Anterior cingulate cortex (tissue), 58 donors: Measurements from ENCODE around the gene IRF3.
"Not testable (repeated sequence)": the region's sequence is repeated elsewhere in the genome, so short reads cannot be mapped to it uniquely, and the experiment has no call there.

Experiments used
- DNase-seq, 58 donors: peaks; one replicate each; lab custom pipeline; 2025; lab: John Stamatoyannopoulos, UW

IRF3 gene

DNA sequence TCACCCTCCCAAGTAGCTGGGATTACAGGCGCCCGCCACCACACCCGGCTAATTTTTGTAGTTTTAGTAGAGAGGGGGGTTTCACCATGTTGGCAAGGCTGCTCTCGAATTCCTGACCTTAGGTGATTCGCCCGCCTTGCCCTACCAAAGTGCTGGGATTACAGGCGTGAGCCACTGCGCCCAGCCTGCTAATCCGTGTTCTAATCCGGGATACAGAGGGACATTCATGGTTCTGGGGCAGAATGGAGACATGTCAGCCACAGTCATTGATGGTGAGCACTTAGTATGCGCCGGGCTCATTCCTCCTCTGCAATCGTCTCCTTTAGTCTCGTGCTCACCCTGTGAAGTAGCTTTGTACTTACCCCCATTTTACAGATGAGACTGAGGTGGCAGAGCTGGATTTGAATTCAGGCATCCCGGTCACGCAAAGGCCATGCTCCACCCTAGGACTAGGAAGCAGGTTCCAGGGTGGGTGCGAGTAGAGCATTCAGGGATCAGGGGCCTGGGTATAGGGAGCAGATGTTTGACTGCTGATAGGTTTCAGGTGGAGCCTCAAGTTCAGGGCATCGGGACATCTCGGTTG lies 34.0 kb downstream of the IRF3 start:
- DNase-seq = no peak

DNA sequence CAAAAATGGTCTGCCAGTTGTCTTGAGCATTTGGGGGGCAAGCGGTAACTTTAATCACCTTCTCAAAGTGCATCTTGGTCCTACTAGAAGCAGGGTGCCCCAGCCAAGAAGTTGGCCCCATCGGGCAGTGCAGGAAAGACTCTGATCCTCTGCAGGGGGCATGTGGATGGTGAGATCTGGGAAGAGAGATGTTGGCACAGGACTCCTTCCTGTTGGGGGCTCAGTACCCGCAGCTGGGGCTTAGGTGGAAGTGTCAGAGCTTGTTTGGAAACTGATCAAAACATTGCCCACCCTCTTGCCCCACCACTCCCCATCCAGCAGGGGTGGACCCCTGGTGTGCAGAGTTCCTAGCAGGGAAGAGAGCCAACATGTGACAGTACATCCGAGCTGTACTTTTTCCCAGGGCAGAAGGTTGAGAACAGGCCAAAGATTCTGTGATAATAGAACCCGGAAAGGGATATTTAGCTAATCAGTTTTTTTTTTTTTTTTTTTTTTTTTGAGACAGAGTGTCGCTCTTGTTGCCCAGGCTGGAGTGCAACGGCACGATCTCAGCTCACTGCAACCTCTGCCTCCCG lies 34.6 kb downstream of the IRF3 start:
- DNase-seq = peak in 1 of 58 donors; percentile 17

- DNase-seq = no peak
These were observed 36.0 kb downstream of the IRF3 start for GRCh38 chr19:49629659-49630058.

GRCh38 chr19:49626226-49626625 lies 39.4 kb downstream of the IRF3 start:
- DNase-seq = no peak

DNA sequence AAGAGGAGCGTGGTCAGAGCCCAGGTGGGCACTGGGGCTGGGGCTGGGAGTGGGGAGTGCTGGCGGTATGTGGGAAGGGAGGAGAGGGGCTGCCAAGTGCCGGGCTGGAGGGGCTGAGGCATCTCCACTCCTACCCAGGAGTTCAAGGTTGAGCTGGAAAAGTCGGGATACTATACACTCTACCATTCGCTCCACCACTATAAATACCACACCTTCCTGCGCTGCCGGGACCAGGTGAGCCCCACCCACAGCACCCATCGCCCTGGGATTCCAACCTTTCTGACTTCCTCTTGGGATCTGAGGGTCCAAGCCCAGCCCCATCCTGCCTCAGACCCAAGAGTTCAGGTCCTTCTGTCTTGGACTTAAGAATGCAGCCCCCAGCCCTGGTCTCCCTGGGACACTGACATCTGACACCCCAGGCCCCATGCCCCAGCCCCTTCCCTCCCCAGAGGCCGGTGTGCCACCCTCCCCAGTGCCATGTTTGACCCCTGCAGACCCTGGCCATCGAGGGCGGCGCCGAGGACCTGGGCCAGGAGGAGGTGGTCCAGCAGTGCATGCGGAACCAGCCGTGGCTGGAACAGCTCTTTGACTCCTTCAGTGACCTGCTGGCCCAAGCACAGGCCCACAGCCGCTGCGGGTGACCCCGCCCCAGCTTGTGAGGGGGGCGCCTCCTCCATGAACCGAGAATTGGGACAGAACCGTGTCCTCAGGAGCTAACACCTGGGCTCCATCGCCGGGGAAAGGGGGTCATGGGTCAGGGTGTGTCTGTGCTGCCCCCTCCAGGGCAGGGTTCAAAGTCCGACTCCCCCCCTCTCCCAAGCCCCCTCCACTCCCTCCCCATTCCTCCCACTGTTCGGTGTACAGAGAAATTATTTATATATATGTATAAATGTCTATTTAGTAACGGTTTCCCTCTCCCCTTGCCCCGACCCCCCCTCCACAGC lies 40.4 kb downstream of the IRF3 start:
- no peak for DNase-seq

DNA sequence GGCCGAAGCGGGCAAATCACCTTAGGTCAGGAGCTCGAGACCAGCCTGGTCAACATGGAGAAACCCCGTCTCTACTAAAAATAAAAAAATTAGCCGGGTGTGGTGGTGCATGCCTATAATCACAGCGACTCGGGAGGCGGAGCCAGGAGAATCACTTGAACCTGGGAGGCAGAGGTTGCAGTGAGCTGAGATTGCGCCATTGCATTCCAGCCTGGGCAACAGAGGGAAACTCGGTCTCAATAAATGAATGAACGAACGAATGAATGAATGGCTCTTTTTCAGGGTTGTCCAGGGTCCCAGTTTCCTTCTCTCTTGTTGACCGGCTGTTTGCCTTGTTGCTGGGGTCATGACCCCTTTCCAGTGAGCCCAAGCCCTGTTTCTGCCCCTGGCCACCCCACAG lies 47.8 kb downstream of the IRF3 start:
- DNase-seq = not testable (repeated sequence)

GRCh38 chr19:49616945-49617344 lies 48.7 kb downstream of the IRF3 start:
- DNase-seq = no peak

- no peak for DNase-seq
These were observed 49.1 kb downstream of the IRF3 start for GRCh38 chr19:49616532-49616931.

GRCh38 chr19:49615861-49616260 lies 49.8 kb downstream of the IRF3 start:
- no peak for DNase-seq

DNA sequence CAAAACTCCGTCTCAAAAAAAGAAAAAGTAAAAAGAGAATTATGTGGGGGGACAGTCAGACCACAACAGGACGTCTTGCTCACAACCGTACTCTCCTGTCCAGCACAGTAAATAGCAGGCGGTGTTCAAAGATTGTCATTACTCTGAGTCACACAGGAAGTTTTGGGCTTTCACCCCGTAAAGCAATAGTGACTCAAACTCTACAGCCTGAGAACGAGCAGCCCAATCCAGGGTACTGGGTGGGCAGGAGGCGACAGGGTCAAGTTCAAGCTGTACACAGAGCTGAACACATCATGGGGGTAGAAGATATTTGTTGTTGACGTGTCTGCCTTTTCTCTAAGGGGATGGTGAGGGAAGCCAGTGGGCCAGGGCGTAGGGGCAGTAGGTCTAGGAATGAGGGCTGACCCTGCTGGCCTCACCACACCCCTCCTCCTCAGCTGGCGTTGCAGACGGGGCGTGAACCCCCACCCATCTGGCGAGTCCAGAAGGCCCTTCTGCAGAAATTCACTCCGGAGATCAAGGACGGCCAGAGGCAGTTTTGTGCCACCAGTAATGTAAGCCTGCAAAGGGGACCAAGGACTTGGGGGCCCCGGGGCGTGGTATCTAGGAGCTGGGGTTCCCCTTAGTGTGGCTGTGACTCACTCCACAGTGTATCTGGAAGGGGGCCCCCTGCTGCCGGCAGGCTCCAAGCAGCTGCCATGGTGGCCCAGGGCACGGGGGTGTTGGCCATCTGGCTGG lies 51.4 kb downstream of the IRF3 start:
- DNase-seq = no peak

- no peak for DNase-seq
These were observed 52.3 kb downstream of the IRF3 start for GRCh38 chr19:49613374-49613773.
